ENCODE data around the gene GOLGB1. TPM values are rescaled to one million over a fixed set of nuclear protein-coding genes. Genes with fewer than 3 reads are reported as not detected.

Gene GOLGB1
- polyA plus RNA-seq, 1 experiment: 17.3 TPM

- no peak for DNase-seq (ENCODE audit: low read depth)
- Histone ChIP-seq H3K27me3 (ENCODE audit: control insufficient read depth, insufficient read depth, low read length) (no peaks in the 10 kb centered on the region), H3K36me3 (ENCODE audit: control insufficient read depth, insufficient read depth, low read length) (no peaks in the 10 kb centered on the region; the same call in 1 of the 2 replicates), H3K4me3 (ENCODE audit: low read depth, low read length) (no peak overlapping the region)
- CTCF ChIA-PET: interaction anchor here (1.0 kb wide), 1 partner anchor 10 kb away, joined by 3 read pairs; no protein-coding TSS in a partner anchor
- TF ChIP-seq CTCF (IDR thresholded peaks at IDR 0.05; ENCODE audit: insufficient read depth, low read depth, low read length): no peak
- POLR2A ChIA-PET: no interaction called here
Measured at GRCh38 chr3:121703973-121704372, 45.6 kb downstream of the GOLGB1 start.

DNA sequence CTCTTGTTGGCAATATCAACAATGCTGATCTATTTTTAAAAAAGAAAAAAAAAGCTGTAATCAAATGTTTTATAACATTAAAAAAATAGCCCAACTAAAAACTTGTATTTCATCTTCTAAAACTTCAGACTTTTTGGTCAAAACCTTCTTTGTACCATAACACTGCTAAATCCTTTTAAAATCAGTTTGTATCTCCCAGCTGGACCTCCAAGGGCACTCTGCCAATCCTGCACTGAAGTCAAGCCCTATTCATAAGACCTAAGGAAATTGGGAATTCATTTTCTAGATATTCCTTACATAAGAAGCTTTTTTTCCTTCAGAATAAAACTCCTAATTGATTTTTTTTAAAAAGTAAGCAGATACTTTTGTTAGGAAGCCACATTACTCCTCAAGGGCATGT lies 50.6 kb downstream of the GOLGB1 start:
- POLR2A ChIA-PET: no interaction called here
- DNase-seq (ENCODE audit: low read depth): no peak
- Histone ChIP-seq H3K27me3 (ENCODE audit: control insufficient read depth, insufficient read depth, low read length) (no peaks in the 10 kb centered on the region), H3K4me3 (ENCODE audit: low read depth, low read length) (no peak overlapping the region), H3K36me3 (ENCODE audit: control insufficient read depth, insufficient read depth, low read length) (no peaks in the 10 kb centered on the region)
- TF ChIP-seq CTCF (IDR thresholded peaks at IDR 0.05; ENCODE audit: insufficient read depth, low read depth, low read length): no peak
- CTCF ChIA-PET: interaction anchor here (0.9 to 1.7 kb wide), 2 partner anchors 17 to 21 kb away, joined by 3 to 6 read pairs; no protein-coding TSS in a partner anchor

GRCh38 chr3:121698476-121698875 lies 51.1 kb downstream of the GOLGB1 start:
- Histone ChIP-seq H3K36me3 (ENCODE audit: control insufficient read depth, insufficient read depth, low read length) (no peaks in the 10 kb centered on the region), H3K27me3 (ENCODE audit: control insufficient read depth, insufficient read depth, low read length) (no peaks in the 10 kb centered on the region), H3K4me3 (ENCODE audit: low read depth, low read length) (no peak overlapping the region)
- POLR2A ChIA-PET: no interaction called here
- no peak for TF ChIP-seq CTCF (IDR thresholded peaks at IDR 0.05; ENCODE audit: insufficient read depth, low read depth, low read length)
- no peak for DNase-seq (ENCODE audit: low read depth)
- CTCF ChIA-PET: interaction anchor here (0.7 to 1.7 kb wide), 3 partner anchors 16 to 25 kb away, joined by 3 to 6 read pairs (median 3); no protein-coding TSS in a partner anchor

DNA sequence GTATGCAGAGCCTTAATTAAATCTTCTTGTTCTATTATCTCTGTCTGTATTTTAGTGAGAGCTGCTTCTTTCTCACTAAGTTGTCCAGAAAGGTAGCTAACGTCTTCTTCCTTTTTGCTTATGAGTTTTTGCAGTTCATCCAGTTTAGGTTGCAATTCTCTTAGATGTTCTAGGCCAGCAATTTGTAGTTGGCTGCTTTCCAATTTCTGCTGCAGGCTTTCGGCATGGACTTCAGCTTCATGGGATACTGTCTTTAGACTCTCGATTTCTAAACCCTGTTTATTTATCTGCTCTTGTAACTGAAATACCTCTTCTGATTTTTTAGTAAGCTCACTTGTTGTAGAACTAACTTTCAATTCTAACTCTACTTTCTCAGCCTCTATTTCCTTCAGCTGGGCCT lies 53.4 kb downstream of the GOLGB1 start:
- ChIA-PET CTCF (no interaction called here), POLR2A (no interaction called here)
- no peak overlapping the region for H3K4me3 ChIP-seq (ENCODE audit: low read depth, low read length)
- no peak for DNase-seq (ENCODE audit: low read depth)
- no peaks in the 10 kb centered on the region for H3K27me3 ChIP-seq (ENCODE audit: control insufficient read depth, insufficient read depth, low read length)
- no peak for TF ChIP-seq CTCF (IDR thresholded peaks at IDR 0.05; ENCODE audit: insufficient read depth, low read depth, low read length)
- H3K36me3 ChIP-seq (ENCODE audit: control insufficient read depth, insufficient read depth, low read length): peaks cover 5% of the 10 kb centered on the region

DNA sequence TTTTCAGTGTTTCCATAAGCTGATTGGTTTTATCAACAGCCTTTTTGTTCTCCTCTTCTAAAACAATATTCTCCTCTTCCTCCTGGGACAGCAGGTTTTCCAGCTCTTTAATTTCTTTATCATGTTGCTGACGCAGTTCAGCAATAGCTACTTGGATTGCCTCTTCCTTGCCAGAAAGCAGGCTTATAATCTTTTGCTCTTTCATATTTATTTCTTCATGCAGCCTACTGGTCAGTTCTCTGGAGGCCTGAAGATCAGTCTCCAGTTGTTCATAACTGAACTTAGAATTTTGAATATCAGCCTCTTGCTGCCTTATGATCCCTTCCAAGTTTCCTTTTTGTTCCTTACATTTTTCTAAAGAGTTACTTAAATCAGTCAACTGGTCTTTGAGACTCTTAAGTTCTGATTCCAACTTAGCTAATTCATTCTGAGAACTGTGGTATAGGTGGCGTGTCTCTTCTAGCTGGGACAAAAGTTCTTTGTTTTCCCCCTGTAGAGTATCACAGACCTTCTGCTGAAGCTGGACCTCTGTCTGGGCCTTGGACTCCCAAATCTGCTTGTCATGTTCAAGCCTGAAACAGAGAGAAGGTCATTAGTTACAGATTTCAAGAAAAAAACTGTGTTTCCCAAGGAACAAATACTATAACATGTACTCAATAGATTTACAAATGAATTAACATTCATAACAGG lies 57.4 kb downstream of the GOLGB1 start:
- no peak for DNase-seq (ENCODE audit: low read depth)
- H3K27me3 ChIP-seq (ENCODE audit: control insufficient read depth, insufficient read depth, low read length): no peaks in the 10 kb centered on the region
- no peak overlapping the region for H3K4me3 ChIP-seq (ENCODE audit: low read depth, low read length)
- ChIA-PET POLR2A (no interaction called here), CTCF (interaction anchor here (0.6 kb wide), 1 partner anchor 8 kb away, joined by 3 read pairs; no protein-coding TSS in a partner anchor)
- no peak for TF ChIP-seq CTCF (IDR thresholded peaks at IDR 0.05; ENCODE audit: insufficient read depth, low read depth, low read length)
- peaks cover 7% of the 10 kb centered on the region for H3K36me3 ChIP-seq (ENCODE audit: control insufficient read depth, insufficient read depth, low read length)

Data from BJ (cell line).